ENCODE measurements around the gene C3AR1.
"Not testable (repeated sequence)": the region's sequence is repeated elsewhere in the genome, so short reads cannot be mapped to it uniquely, and the experiment has no call there.

Gene C3AR1

GRCh38 chr12:8028267-8028666 lies 37.9 kb downstream of the C3AR1 start:
- Histone ChIP-seq H3K4me3 (no peak overlapping the region), H3K27ac (no peak overlapping the region)
- DNase-seq (ENCODE audit: low spot score): no peak
- TF ChIP-seq CTCF (IDR thresholded peaks at IDR 0.05): no peak

GRCh38 chr12:8027856-8028255 lies 38.3 kb downstream of the C3AR1 start:
- DNase-seq (ENCODE audit: low spot score): no peak
- TF ChIP-seq CTCF (IDR thresholded peaks at IDR 0.05): no peak
- Histone ChIP-seq H3K4me3 (no peak overlapping the region), H3K27ac (no peak overlapping the region)

- Histone ChIP-seq H3K4me3 (peak overlapping the region; percentile 92), H3K27ac (peak overlapping the region; percentile 100)
- no peak for TF ChIP-seq CTCF (IDR thresholded peaks at IDR 0.05)
- peak; percentile 99 for DNase-seq (ENCODE audit: low spot score)
These were observed 39.8 kb downstream of the C3AR1 start for GRCh38 chr12:8026291-8026900.

- TF ChIP-seq CTCF (IDR thresholded peaks at IDR 0.05): no peak
- Histone ChIP-seq H3K27ac (no peak overlapping the region), H3K4me3 (peak overlapping the region; percentile 69)
- DNase-seq (ENCODE audit: low spot score): no peak
These were observed 47.2 kb downstream of the C3AR1 start for GRCh38 chr12:8018666-8019581.

- DNase-seq (ENCODE audit: low spot score); H3K27ac ChIP-seq: not testable (repeated sequence)
These were observed 47.9 kb downstream of the C3AR1 start for GRCh38 chr12:8018213-8018612.

GRCh38 chr12:8014836-8015235 lies 51.3 kb downstream of the C3AR1 start:
- Histone ChIP-seq H3K27ac (no peak overlapping the region), H3K4me3 (no peak overlapping the region)
- no peak for DNase-seq (ENCODE audit: low spot score)
- no peak for TF ChIP-seq CTCF (IDR thresholded peaks at IDR 0.05)

More at GRCh38 chr12:8018213-8018612, 47.9 kb downstream of the C3AR1 start:
- peak overlapping the region; percentile 69 for H3K4me3 ChIP-seq

GRCh38 chr12:8012651-8013309 lies 53.4 kb downstream of the C3AR1 start:
- no peak overlapping the region for H3K27ac ChIP-seq
- H3K4me3 ChIP-seq: no peak overlapping the region
- no peak for DNase-seq (ENCODE audit: low spot score)
- TF ChIP-seq CTCF (IDR thresholded peaks at IDR 0.05): no peak

All from coronary artery (tissue), 2 donors.